NOMO-1 treated with dmso at 0.1 percent for 144 hours (cell line): ENCODE measurements around the gene FCN3.

ENCODE experiments used
- DNase-seq: peaks from one replicate; lab custom pipeline; 2025; ENCODE audit not compliant: unreplicated experiment; lab: John Stamatoyannopoulos, UW

Gene FCN3

GRCh38 chr1:27360159-27361043 lies 14.2 kb downstream of the FCN3 start:
- DNase-seq, result no peak

GRCh38 chr1:27359822-27360158 lies 14.8 kb downstream of the FCN3 start:
- DNase-seq, result no peak

GRCh38 chr1:27358928-27359313 lies 15.7 kb downstream of the FCN3 start:
- DNase-seq, result no peak

GRCh38 chr1:27358038-27358927 lies 16.3 kb downstream of the FCN3 start:
- no peak for DNase-seq

GRCh38 chr1:27357281-27358037 lies 17.2 kb downstream of the FCN3 start:
- DNase-seq, result peak; percentile 49

- no peak for DNase-seq
These were observed 17.9 kb downstream of the FCN3 start for GRCh38 chr1:27356619-27357280.

- DNase-seq, result no peak
These were observed 18.4 kb downstream of the FCN3 start for GRCh38 chr1:27356277-27356618.

GRCh38 chr1:27355683-27356082 lies 18.9 kb downstream of the FCN3 start:
- no peak for DNase-seq

- no peak for DNase-seq
These were observed 21.0 kb downstream of the FCN3 start for GRCh38 chr1:27353629-27354028.

- no peak for DNase-seq
These were observed 21.5 kb downstream of the FCN3 start for GRCh38 chr1:27353166-27353565.

GRCh38 chr1:27351541-27352107 lies 23.0 kb downstream of the FCN3 start:
- no peak for DNase-seq

- no peak for DNase-seq
These were observed 23.7 kb downstream of the FCN3 start for GRCh38 chr1:27350663-27351540.

- no peak for DNase-seq
These were observed 24.6 kb downstream of the FCN3 start for GRCh38 chr1:27349784-27350662.

- DNase-seq, result no peak
These were observed 25.5 kb downstream of the FCN3 start for GRCh38 chr1:27348861-27349783.

- no peak for DNase-seq
These were observed 27.5 kb downstream of the FCN3 start for GRCh38 chr1:27346991-27347624.

GRCh38 chr1:27346357-27346756 lies 28.3 kb downstream of the FCN3 start:
- DNase-seq, result no peak

GRCh38 chr1:27345272-27345671 lies 29.4 kb downstream of the FCN3 start:
- no peak for DNase-seq
